WTC11 (cell line): Measurements from ENCODE around the gene MALT1. TPM values are rescaled to one million over a fixed set of nuclear protein-coding genes. Genes with fewer than 3 reads are reported as not detected.

Source experiments
- ATAC-seq: fragments of 200-7000 bp; cut with Tn5 transposase; 2 replicates; pipeline ENCODE4 v1.10.0; 2021; ENCODE audit warnings: mild to moderate bottlenecking, moderate library complexity
- CTCF ChIA-PET: fragments of 300-600 bp; sonication (Branson Sonifier 250); formaldehyde crosslinking; loops from one replicate; lab custom pipeline; 2021; ENCODE audit warnings: antibody characterized with exemption; lab: Charles Lee
- POLR2A ChIA-PET: fragments of 350-600 bp; sonication (Branson Sonifier 250); formaldehyde crosslinking; loops from one replicate; lab custom pipeline; 2021; ENCODE audit warnings: antibody characterized with exemption; lab: Charles Lee
- DNase-seq: peaks from one replicate; pipeline ENCODE4 v3.0.0; 2021; ENCODE audit warnings: low spot score
- H3K27ac Mint-ChIP-seq: 2 replicates; pipeline ENCODE4 v1.8.0; 2021; ENCODE audit warnings: mixed read lengths
- H3K27me3 Mint-ChIP-seq: 2 replicates; pipeline ENCODE4 v1.8.0; 2021; ENCODE audit warnings: low read depth, mild to moderate bottlenecking, moderate library complexity, mixed read lengths
- H3K36me3 Mint-ChIP-seq: 2 replicates; pipeline ENCODE4 v1.8.0; 2021; ENCODE audit warnings: mixed read lengths
- H3K4me1 Mint-ChIP-seq: 2 replicates; pipeline ENCODE4 v1.8.0; 2022; ENCODE audit warnings: mixed read lengths
- H3K4me3 Mint-ChIP-seq: 2 replicates; pipeline ENCODE4 v1.8.0; 2021; ENCODE audit warnings: mild to moderate bottlenecking, moderate library complexity, mixed read lengths
- H3K9me3 Mint-ChIP-seq: 2 replicates; pipeline ENCODE4 v1.8.0; 2021; ENCODE audit warnings: mixed read lengths
- ATF6 ChIP-seq: sonication (generic); formaldehyde crosslinking; IDR thresholded peaks from 2 replicates; pipeline ENCODE4 v1.8.1; 2023; ENCODE audit warnings: mild to moderate bottlenecking, missing genetic modification reagents
- CREM ChIP-seq: sonication (generic); formaldehyde crosslinking; IDR thresholded peaks from 2 replicates; pipeline ENCODE4 v1.8.1; 2022; ENCODE audit warnings: mild to moderate bottlenecking, missing genetic modification reagents, moderate library complexity
- GRHL2 ChIP-seq: fragments of 250-450 bp; sonication (Bioruptor Pico); IDR thresholded peaks from 2 replicates; pipeline ENCODE4 v1.8.0; 2022; ENCODE audit warnings: mild to moderate bottlenecking, moderate library complexity; ENCODE audit not compliant: insufficient replicate concordance, severe bottlenecking
- JAZF1 ChIP-seq: fragments of 250-450 bp; sonication (Bioruptor Pico); IDR thresholded peaks from 2 replicates; pipeline ENCODE4 v1.9.0; 2021; ENCODE audit warnings: moderate library complexity, mild to moderate bottlenecking, inconsistent platforms
- NFYB ChIP-seq: sonication (generic); formaldehyde crosslinking; conservative IDR thresholded peaks from 2 replicates; pipeline ENCODE4 v1.8.0; 2022; ENCODE audit warnings: low read depth, missing genetic modification reagents
- PRRX2 ChIP-seq: fragments of 250-450 bp; sonication (Bioruptor Pico); IDR thresholded peaks from 2 replicates; pipeline ENCODE4 v1.8.0; 2021; ENCODE audit warnings: mild to moderate bottlenecking
- USF2 ChIP-seq: sonication (generic); formaldehyde crosslinking; IDR thresholded peaks from 2 replicates; pipeline ENCODE4 v1.8.1; 2023; ENCODE audit warnings: mild to moderate bottlenecking, missing genetic modification reagents, moderate library complexity
- ZBTB43 ChIP-seq: sonication (generic); formaldehyde crosslinking; IDR thresholded peaks from 2 replicates; pipeline ENCODE4 v1.8.1; 2023; ENCODE audit warnings: mild to moderate bottlenecking, missing genetic modification reagents
- ZSCAN18 ChIP-seq: fragments of 250-450 bp; sonication (Bioruptor Pico); IDR thresholded peaks from 2 replicates; pipeline ENCODE4 v2.1.2; 2022; ENCODE audit warnings: mild to moderate bottlenecking, moderate library complexity
- total RNA-seq: library from RNA; stranded (reverse); gene quantifications from 3 replicates; pipeline ENCODE4 v1.2.3, GENCODE V29; 2021
- TF ChIP-seq, protein P1 (sequence below): fragments of 250-450 bp; sonication (Bioruptor Pico); IDR thresholded peaks from 2 replicates; pipeline ENCODE4 v1.9.0; 2021; ENCODE audit warnings: mild to moderate bottlenecking
- TF ChIP-seq, protein P2 (sequence below): sonication (generic); formaldehyde crosslinking; IDR thresholded peaks from 2 replicates; pipeline ENCODE4 v1.8.0; 2022; ENCODE audit warnings: mild to moderate bottlenecking, missing genetic modification reagents
- TF ChIP-seq, protein P3 (sequence below): sonication (generic); formaldehyde crosslinking; IDR thresholded peaks from 2 replicates; pipeline ENCODE4 v1.8.1; 2022; ENCODE audit warnings: missing genetic modification reagents, borderline replicate concordance
- TF ChIP-seq, protein P4 (sequence below): fragments of 200-600 bp; IDR thresholded peaks from 2 replicates; pipeline ENCODE4 v1.8.0; 2022; ENCODE audit warnings: antibody characterized with exemption
- TF ChIP-seq, protein P5 (sequence below): sonication (generic); formaldehyde crosslinking; IDR thresholded peaks from 2 replicates; pipeline ENCODE4 v1.8.1; 2022; ENCODE audit warnings: mild to moderate bottlenecking, missing genetic modification reagents, moderate library complexity, borderline replicate concordance

MALT1 gene
- total RNA-seq, 1 experiment from 2014 or later, result 13.2 TPM

DNA sequence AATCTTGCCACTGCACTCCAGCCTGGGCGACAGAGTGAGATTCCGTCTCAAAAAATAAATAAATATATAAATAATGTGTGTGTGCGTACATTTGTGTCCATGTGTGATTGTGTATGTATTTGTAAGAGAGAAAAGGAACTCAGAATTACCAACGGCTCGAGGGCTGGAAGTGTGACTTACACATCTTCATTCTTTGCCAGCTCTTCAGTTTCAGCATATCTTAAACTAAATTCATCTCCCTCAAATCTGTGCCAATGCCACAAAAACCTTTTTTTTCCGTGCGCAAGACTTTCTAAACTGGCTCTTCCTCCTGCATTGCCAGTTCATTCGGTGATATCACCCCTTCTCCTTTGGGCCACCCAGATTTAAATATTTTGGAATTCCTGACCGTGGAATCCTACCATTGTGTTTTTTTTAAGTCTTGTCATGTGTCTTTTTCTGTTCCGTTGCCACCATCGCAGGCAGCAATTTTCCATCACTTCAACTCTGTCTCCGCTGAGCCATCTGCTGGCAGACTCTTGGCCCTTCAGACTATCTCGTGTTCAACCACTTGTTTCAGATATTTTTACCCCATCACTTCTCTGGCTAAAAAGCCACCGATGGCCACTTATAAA, 116.4 kb downstream of the MALT1 start:
- ChIA-PET CTCF (interaction anchor here (0.9 kb wide), 1 partner anchor 19 kb away, joined by 3 read pairs; no protein-coding TSS in a partner anchor), POLR2A (no interaction called here)
- Mint-ChIP-seq H3K4me1 (peaks cover 65% of the 10 kb centered on the region), H3K27ac (peak overlapping the region; percentile 10; the same call in 1 of the 2 replicates), H3K27me3 (no peaks in the 10 kb centered on the region; the same call in 1 of the 2 replicates), H3K36me3 (no peaks in the 10 kb centered on the region), H3K9me3 (no peaks in the 10 kb centered on the region), H3K4me3 (no peak overlapping the region)
- no peak for ATAC-seq
- no peak for DNase-seq
- TF ChIP-seq PRRX2 (CRISPR knock-in tag), result no peak
- no peak for TF ChIP-seq JAZF1 (CRISPR knock-in tag)
- TF ChIP-seq, protein P1, sequence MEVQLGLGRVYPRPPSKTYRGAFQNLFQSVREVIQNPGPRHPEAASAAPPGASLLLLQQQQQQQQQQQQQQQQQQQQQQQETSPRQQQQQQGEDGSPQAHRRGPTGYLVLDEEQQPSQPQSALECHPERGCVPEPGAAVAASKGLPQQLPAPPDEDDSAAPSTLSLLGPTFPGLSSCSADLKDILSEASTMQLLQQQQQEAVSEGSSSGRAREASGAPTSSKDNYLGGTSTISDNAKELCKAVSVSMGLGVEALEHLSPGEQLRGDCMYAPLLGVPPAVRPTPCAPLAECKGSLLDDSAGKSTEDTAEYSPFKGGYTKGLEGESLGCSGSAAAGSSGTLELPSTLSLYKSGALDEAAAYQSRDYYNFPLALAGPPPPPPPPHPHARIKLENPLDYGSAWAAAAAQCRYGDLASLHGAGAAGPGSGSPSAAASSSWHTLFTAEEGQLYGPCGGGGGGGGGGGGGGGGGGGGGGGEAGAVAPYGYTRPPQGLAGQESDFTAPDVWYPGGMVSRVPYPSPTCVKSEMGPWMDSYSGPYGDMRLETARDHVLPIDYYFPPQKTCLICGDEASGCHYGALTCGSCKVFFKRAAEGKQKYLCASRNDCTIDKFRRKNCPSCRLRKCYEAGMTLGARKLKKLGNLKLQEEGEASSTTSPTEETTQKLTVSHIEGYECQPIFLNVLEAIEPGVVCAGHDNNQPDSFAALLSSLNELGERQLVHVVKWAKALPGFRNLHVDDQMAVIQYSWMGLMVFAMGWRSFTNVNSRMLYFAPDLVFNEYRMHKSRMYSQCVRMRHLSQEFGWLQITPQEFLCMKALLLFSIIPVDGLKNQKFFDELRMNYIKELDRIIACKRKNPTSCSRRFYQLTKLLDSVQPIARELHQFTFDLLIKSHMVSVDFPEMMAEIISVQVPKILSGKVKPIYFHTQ (CRISPR knock-in tag), result no peak
- TF ChIP-seq, protein P2, sequence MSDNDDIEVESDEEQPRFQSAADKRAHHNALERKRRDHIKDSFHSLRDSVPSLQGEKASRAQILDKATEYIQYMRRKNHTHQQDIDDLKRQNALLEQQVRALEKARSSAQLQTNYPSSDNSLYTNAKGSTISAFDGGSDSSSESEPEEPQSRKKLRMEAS (CRISPR knock-in tag), result no peak
- TF ChIP-seq, protein P3, sequence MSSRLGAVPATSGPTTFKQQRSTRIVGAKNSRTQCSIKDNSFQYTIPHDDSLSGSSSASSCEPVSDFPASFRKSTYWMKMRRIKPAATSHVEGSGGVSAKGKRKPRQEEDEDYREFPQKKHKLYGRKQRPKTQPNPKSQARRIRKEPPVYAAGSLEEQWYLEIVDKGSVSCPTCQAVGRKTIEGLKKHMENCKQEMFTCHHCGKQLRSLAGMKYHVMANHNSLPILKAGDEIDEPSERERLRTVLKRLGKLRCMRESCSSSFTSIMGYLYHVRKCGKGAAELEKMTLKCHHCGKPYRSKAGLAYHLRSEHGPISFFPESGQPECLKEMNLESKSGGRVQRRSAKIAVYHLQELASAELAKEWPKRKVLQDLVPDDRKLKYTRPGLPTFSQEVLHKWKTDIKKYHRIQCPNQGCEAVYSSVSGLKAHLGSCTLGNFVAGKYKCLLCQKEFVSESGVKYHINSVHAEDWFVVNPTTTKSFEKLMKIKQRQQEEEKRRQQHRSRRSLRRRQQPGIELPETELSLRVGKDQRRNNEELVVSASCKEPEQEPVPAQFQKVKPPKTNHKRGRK (CRISPR knock-in tag), result no peak
- TF ChIP-seq, protein P4, sequence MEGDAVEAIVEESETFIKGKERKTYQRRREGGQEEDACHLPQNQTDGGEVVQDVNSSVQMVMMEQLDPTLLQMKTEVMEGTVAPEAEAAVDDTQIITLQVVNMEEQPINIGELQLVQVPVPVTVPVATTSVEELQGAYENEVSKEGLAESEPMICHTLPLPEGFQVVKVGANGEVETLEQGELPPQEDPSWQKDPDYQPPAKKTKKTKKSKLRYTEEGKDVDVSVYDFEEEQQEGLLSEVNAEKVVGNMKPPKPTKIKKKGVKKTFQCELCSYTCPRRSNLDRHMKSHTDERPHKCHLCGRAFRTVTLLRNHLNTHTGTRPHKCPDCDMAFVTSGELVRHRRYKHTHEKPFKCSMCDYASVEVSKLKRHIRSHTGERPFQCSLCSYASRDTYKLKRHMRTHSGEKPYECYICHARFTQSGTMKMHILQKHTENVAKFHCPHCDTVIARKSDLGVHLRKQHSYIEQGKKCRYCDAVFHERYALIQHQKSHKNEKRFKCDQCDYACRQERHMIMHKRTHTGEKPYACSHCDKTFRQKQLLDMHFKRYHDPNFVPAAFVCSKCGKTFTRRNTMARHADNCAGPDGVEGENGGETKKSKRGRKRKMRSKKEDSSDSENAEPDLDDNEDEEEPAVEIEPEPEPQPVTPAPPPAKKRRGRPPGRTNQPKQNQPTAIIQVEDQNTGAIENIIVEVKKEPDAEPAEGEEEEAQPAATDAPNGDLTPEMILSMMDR, result no peak

- TF ChIP-seq ATF6, result no peak
- TF ChIP-seq GRHL2 (CRISPR knock-in tag), result no peak
- no peak for TF ChIP-seq ZBTB43 (CRISPR knock-in tag)
- TF ChIP-seq CREM (CRISPR knock-in tag), result no peak
- no peak for TF ChIP-seq USF2 (CRISPR knock-in tag)
- TF ChIP-seq, protein P5, sequence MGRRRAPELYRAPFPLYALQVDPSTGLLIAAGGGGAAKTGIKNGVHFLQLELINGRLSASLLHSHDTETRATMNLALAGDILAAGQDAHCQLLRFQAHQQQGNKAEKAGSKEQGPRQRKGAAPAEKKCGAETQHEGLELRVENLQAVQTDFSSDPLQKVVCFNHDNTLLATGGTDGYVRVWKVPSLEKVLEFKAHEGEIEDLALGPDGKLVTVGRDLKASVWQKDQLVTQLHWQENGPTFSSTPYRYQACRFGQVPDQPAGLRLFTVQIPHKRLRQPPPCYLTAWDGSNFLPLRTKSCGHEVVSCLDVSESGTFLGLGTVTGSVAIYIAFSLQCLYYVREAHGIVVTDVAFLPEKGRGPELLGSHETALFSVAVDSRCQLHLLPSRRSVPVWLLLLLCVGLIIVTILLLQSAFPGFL, result no peak
- no peak for TF ChIP-seq NFYB (CRISPR knock-in tag)
- no peak for TF ChIP-seq ZSCAN18 (CRISPR knock-in tag)
- no peak for DNase-seq
- H3K4me3 Mint-ChIP-seq, result no peak overlapping the region
- H3K4me1 Mint-ChIP-seq, result peaks cover 61% of the 10 kb centered on the region
- ChIA-PET CTCF (interaction anchor here (1.2 kb wide), 1 partner anchor 79 kb away, joined by 3 read pairs; no protein-coding TSS in a partner anchor), POLR2A (no interaction called here)
- H3K36me3 Mint-ChIP-seq, result no peaks in the 10 kb centered on the region
- no peaks in the 10 kb centered on the region for H3K9me3 Mint-ChIP-seq
- no peaks in the 10 kb centered on the region; the same call in 1 of the 2 replicates for H3K27me3 Mint-ChIP-seq
- ATAC-seq, result no peak
- H3K27ac Mint-ChIP-seq, result no peak overlapping the region
Measured at GRCh38 chr18:58788470-58788869, 117.2 kb downstream of the MALT1 start.
